Pancreas (tissue), 10 donors: ENCODE measurements around the gene KHSRP. TPM values are rescaled to one million over a fixed set of nuclear protein-coding genes. Genes with fewer than 3 reads are reported as not detected.

ENCODE experiments used
- ATAC-seq, 4 donors: fragments of 200-7000 bp; cut with Tn5 transposase; one replicate each; pipeline versions ENCODE4 v1.8.0 to v1.9.1; 2020; ENCODE audit warnings: mild to moderate bottlenecking in 4 of 4, moderate library complexity in 4 of 4
- DNase-seq, 6 donors: peaks; one replicate each; pipeline ENCODE4 v3.0.0-alpha.2; 2020
- FAIRE-seq: peaks from 2 replicates; lab custom pipeline; 2012; peaks lifted over from hg19 to GRCh38; lab: Jason Lieb, UNC
- H3K27ac ChIP-seq, 4 donors: fragments of 200-600 bp; sonication (generic); 1 replicate in 3 of 4; 2 replicates in 1 of 4; pipeline versions ENCODE4 v1.5.0 to v1.8.0; 2020
- H3K27me3 ChIP-seq, 4 donors: fragments of 200-600 bp; one replicate each; pipeline ENCODE4 v1.8.0; 2021
- H3K36me3 ChIP-seq, 3 donors: fragments of 200-600 bp; sonication (generic) in 1 of 3; one replicate each; pipeline versions ENCODE4 v1.5.0 to v1.8.0; 2020 to 2021
- H3K4me1 ChIP-seq, 3 donors: fragments of 200-600 bp; one replicate each; pipeline ENCODE4 v1.8.0; 2021
- H3K4me3 ChIP-seq, 4 donors: fragments of 200-600 bp; sonication (generic) in 2 of 4; one replicate each; pipeline versions ENCODE4 v1.5.0 to v1.8.0; 2020 to 2021
- H3K9me3 ChIP-seq, 4 donors: fragments of 200-600 bp; one replicate each; pipeline ENCODE4 v1.8.0; 2021
- WGBS, 2 donors: extraction: QIAGEN DNeasy Blood & Tissue Kit; methylation state at CpG; one replicate each; pipeline ENCODE4 v1.1.7; 2013; 5-methylcytosine and 5-hydroxymethylcytosine counted together
- intact Hi-C, 3 donors: fragments of 100-400 bp; cut with DNase I; formaldehyde crosslinking; loops; one replicate each; pipeline versions ENCODE4 v1.11.1 to v1.14.2; 2022
- microRNA-seq, 2 donors: library from miRNA; unstranded; fragments of <30 nt; microRNA quantifications; one replicate each; pipeline versions ENCODE4 to v1.1.0, GENCODE V29; 2019 to 2020
- polyA plus RNA-seq, 2 donors: library from polyadenylated mRNA; stranded (reverse); fragments of 200-250 nt; gene quantifications; one replicate each; pipeline ENCODE4 v1.2.3, GENCODE V29; 2013
- total RNA-seq, 6 donors: library from RNA; stranded (reverse); fragmentation: NEBNext Ultra II Directional in 4 of 6; extraction: Animal tissue kit (Norgen Biotek cat#: 25700) in 4 of 6; gene quantifications; one replicate each; pipeline versions ENCODE4 v1.2.1 to v1.2.4, GENCODE V29; 2021 to 2023
- TF ChIP-seq, protein P1 (sequence below), 4 donors: fragments of 200-600 bp; sonication (generic) in 3 of 4; IDR thresholded peaks; one replicate each; pipeline versions ENCODE4 v1.5.0 to v1.8.0; 2021; ENCODE audit warnings: antibody characterized with exemption in 4 of 4
- donor health status: healthy with polysubstance abuse.
- donor health status: DM: no; HTN: no; CAD: no; lungs with moderate emphysema.
- donor health status: DM: no; HTN: no; CAD: no.
- donor health status: control.
- donor health status: control.
- donor health status: Bipolar disorder and iron deficiency.
- donor health status: DM: yes; HTN: yes; CAD: no.
- donor health status: DM: no; HTN: no; CAD: no.
- donor health status: DM: no; HTN: no; CAD: no.
- donor health status: DM: yes; HTN: yes; CAD: no.

The KHSRP gene
- total and polyA plus RNA-seq, 8 donors: 67.2 to 119 (median 93.1) TPM

GRCh38 chr19:6373096-6373812, 51.4 kb downstream of the KHSRP start:
- Histone ChIP-seq H3K27me3 (no peaks in the 10 kb centered on the region), H3K27ac (peak overlapping the region; percentile 92 to 97 (median 95)), H3K9me3 (no peaks in the 10 kb centered on the region), H3K4me1 (peaks cover 0 to 4% (median 0%) of the 10 kb centered on the region in 3 donors), H3K36me3 (peaks cover 0 to 5% (median 0%) of the 10 kb centered on the region in 3 donors), H3K4me3 (peak overlapping the region; percentile 76 to 95 (median 84))
- FAIRE-seq (no peak), ATAC-seq (peak; percentile 81 to 91 (median 84)), DNase-seq (peak; percentile 96 to 99 (median 98))
- TF ChIP-seq, protein P1, sequence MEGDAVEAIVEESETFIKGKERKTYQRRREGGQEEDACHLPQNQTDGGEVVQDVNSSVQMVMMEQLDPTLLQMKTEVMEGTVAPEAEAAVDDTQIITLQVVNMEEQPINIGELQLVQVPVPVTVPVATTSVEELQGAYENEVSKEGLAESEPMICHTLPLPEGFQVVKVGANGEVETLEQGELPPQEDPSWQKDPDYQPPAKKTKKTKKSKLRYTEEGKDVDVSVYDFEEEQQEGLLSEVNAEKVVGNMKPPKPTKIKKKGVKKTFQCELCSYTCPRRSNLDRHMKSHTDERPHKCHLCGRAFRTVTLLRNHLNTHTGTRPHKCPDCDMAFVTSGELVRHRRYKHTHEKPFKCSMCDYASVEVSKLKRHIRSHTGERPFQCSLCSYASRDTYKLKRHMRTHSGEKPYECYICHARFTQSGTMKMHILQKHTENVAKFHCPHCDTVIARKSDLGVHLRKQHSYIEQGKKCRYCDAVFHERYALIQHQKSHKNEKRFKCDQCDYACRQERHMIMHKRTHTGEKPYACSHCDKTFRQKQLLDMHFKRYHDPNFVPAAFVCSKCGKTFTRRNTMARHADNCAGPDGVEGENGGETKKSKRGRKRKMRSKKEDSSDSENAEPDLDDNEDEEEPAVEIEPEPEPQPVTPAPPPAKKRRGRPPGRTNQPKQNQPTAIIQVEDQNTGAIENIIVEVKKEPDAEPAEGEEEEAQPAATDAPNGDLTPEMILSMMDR (IDR thresholded peaks at IDR 0.05): no peak
- 0 to 2% methylated on average over 31 to 53 of the region's 53 CpGs for whole genome bisulfite sequencing, 2 donors
- intact Hi-C loops: no loop called here

DNA sequence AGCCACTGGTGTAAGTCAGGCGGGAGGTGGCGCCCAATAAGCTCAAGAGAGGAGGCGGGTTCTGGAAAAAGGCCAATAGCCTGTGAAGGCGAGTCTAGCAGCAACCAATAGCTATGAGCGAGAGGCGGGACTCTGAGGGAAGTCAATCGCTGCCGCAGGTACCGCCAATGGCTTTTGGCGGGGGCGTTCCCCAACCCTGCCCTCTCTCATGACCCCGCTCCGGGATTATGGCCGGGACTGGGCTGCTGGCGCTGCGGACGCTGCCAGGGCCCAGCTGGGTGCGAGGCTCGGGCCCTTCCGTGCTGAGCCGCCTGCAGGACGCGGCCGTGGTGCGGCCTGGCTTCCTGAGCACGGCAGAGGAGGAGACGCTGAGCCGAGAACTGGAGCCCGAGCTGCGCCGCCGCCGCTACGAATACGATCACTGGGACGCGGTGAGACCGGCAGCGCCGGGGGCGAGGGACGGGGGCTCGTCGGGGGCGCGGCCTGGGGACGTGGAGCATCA, 52.0 kb downstream of the KHSRP start, which contains the start of gene ALKBH7:
Gene ALKBH7, plus strand, starts transcription at position 201 of the 502 bp plus-strand sequence. Its CDS starts 27 bp downstream, at position 228.
- Histone ChIP-seq H3K27me3 (no peaks in the 10 kb centered on the region), H3K27ac (peak within 1 kb of the TSS; percentile 92 to 97 (median 95)), H3K9me3 (no peaks in the 10 kb centered on the region), H3K4me3 (peak within 1 kb of the TSS; percentile 76 to 95 (median 84)), H3K4me1 (peaks cover 0 to 4% (median 0%) of the 10 kb centered on the region in 3 donors), H3K36me3 (peaks cover 0 to 10% (median 0%) of the 10 kb centered on the region in 3 donors)
- WGBS, 2 donors: 1% methylated on average over 41 to 47 of the region's 47 CpGs
- intact Hi-C loops: no loop called here
- ATAC-seq (peak; percentile 87 to 93 (median 89)), DNase-seq (peak; percentile 88 to 100 (median 98)), FAIRE-seq (peak; percentile 98)
- TF ChIP-seq, protein P1 (IDR thresholded peaks at IDR 0.05): no peak

GRCh38 chr19:6364353-6364752, 60.3 kb downstream of the KHSRP start:
- H3K36me3 ChIP-seq: peaks cover 2 to 37% (median 10%) of the 10 kb centered on the region in 3 donors
- FAIRE-seq (no peak), ATAC-seq (no peak), DNase-seq (peak in 1 of 6 donors; percentile 70)
- H3K4me3 ChIP-seq: no peak overlapping the region
- peaks cover 0 to 6% (median 6%) of the 10 kb centered on the region in 3 donors for H3K4me1 ChIP-seq
- intact Hi-C loops: no loop called here
- H3K9me3 ChIP-seq: no peaks in the 10 kb centered on the region
- 95 to 98% methylated on average over 21 of the region's 21 CpGs for WGBS, 2 donors
- TF ChIP-seq, protein P1 (IDR thresholded peaks at IDR 0.05): no peak
- H3K27me3 ChIP-seq: no peaks in the 10 kb centered on the region
- H3K27ac ChIP-seq: no peak overlapping the region

Small RNA genes within 50 kb of the gene (microRNA-seq; reads per million reads assigned to microRNA genes)
- gene MIR3940 (1.5 reads per million in 2 donors), gene MIR6790 (0 reads per million in 2 donors), gene MIR6885 (0.29 to 0.77 reads per million in 2 donors)

Other genes with a start within 250 kb of the KHSRP start
- gene MLLT1, start 144.8 kb downstream of the KHSRP start, total RNA-seq: 10 to 100 TPM; 21.6 to 37.5 (median 25.4) TPM
- gene MLLT1, start 144.8 kb downstream of the KHSRP start, polyA plus RNA-seq: 10 to 100 TPM; 19.6 to 28.6 TPM
- gene ACER1, start 91.2 kb downstream of the KHSRP start, total RNA-seq: not detected
- not detected for gene ACER1, start 91.2 kb downstream of the KHSRP start, polyA plus RNA-seq
- 10 to 100 TPM; 29.1 to 39.5 (median 31.5) TPM for gene CLPP, start 63.3 kb downstream of the KHSRP start, total RNA-seq
- 10 to 100 TPM; 34.8 to 39.8 TPM for gene CLPP, start 63.3 kb downstream of the KHSRP start, polyA plus RNA-seq
- gene ALKBH7, start 52.0 kb downstream of the KHSRP start, total RNA-seq: 10 to 100 TPM; 35.2 to 69.4 (median 53.4) TPM
- gene ALKBH7, start 52.0 kb downstream of the KHSRP start, polyA plus RNA-seq: 10 to 100 TPM; 29.3 to 61.4 TPM
- 1 to 10 TPM in 2 of 6 donors, under 1 TPM in 4; 0.64 to 1.4 (median 0.81) TPM for gene PSPN, start 48.9 kb downstream of the KHSRP start, total RNA-seq
- gene PSPN, start 48.9 kb downstream of the KHSRP start, polyA plus RNA-seq: 1 to 10 TPM; 1.0 to 1.1 TPM
- 10 to 100 TPM; 28.3 to 39.5 (median 32.8) TPM for gene GTF2F1, start 31.6 kb downstream of the KHSRP start, total RNA-seq
- 10 to 100 TPM; 40.9 to 49.3 TPM for gene GTF2F1, start 31.6 kb downstream of the KHSRP start, polyA plus RNA-seq
- under 1 TPM in 4 of 6 donors, not detected in 2; 0.12 to 0.20 (median 0.15) TPM for gene SLC25A41, start 9.0 kb upstream of the KHSRP start, total RNA-seq
- under 1 TPM; 0.85 to 0.91 TPM for gene SLC25A41, start 9.0 kb upstream of the KHSRP start, polyA plus RNA-seq
- gene SLC25A23, start 35.0 kb upstream of the KHSRP start, total RNA-seq: 10 to 100 TPM; 16.3 to 39.4 (median 20.0) TPM
- 10 to 100 TPM; 19.8 to 22.7 TPM for gene SLC25A23, start 35.0 kb upstream of the KHSRP start, polyA plus RNA-seq
- gene CRB3, start 39.5 kb upstream of the KHSRP start, total RNA-seq: 10 to 100 TPM; 22.0 to 37.7 (median 26.4) TPM
- 10 to 100 TPM; 28.5 to 28.7 TPM for gene CRB3, start 39.5 kb upstream of the KHSRP start, polyA plus RNA-seq
- gene DENND1C, start 57.0 kb upstream of the KHSRP start, total RNA-seq: 1 to 10 TPM in 3 of 6 donors, under 1 TPM in 3; 0.51 to 3.2 (median 1.1) TPM
- 1 to 10 TPM; 2.1 to 2.8 TPM for gene DENND1C, start 57.0 kb upstream of the KHSRP start, polyA plus RNA-seq
- gene TUBB4A, start 77.5 kb upstream of the KHSRP start, total RNA-seq: 1 to 10 TPM; 1.1 to 5.5 (median 2.7) TPM
- 1 to 10 TPM; 1.3 to 3.5 TPM for gene TUBB4A, start 77.5 kb upstream of the KHSRP start, polyA plus RNA-seq
- 1 to 10 TPM in 1 of 6 donors, under 1 TPM in 3, not detected in 2; 0.12 to 1.1 (median 0.20) TPM for gene TNFSF9, start 106.2 kb upstream of the KHSRP start, total RNA-seq
- gene TNFSF9, start 106.2 kb upstream of the KHSRP start, polyA plus RNA-seq: not detected
- under 1 TPM in 1 of 6 donors, not detected in 5; 0.16 TPM for gene CD70, start 166.3 kb upstream of the KHSRP start, total RNA-seq
- not detected for gene CD70, start 166.3 kb upstream of the KHSRP start, polyA plus RNA-seq
- 1 to 10 TPM in 2 of 6 donors, under 1 TPM in 3, not detected in 1; 0.67 to 5.9 (median 0.98) TPM for gene TNFSF14, start 245.3 kb upstream of the KHSRP start, total RNA-seq
- gene TNFSF14, start 245.3 kb upstream of the KHSRP start, polyA plus RNA-seq: 1 to 10 TPM; 1.9 to 5.6 TPM